Common myeloid progenitor, CD34-positive (primary cell): ENCODE data around the gene MUSK.

Experiments
- CTCF ChIA-PET: fragments of 350-600 bp; sonication (Branson Sonifier 250); formaldehyde crosslinking; loops from one replicate; lab custom pipeline; 2021; ENCODE audit warnings: antibody characterized with exemption; lab: Charles Lee
- POLR2A ChIA-PET: fragments of 350-600 bp; sonication (Branson Sonifier 250); formaldehyde crosslinking; loops from one replicate; lab custom pipeline; 2021; ENCODE audit warnings: antibody characterized with exemption; lab: Charles Lee
- DNase-seq, 3 donors: peaks; one replicate each; pipeline versions ENCODE4 v3.0.0 to v3.0.0-alpha.2; 2013
- H3K27ac ChIP-seq, 2 experiments: 1 replicate in 1 of 2; 2 replicates in 1 of 2; pipeline ENCODE4 v1.7.0; 2013; ENCODE audit warnings: inconsistent platforms in 2 of 2, low read length in 2 of 2, mild to moderate bottlenecking in 2 of 2, low read depth in 1 of 2, moderate library complexity in 1 of 2; ENCODE audit not compliant: severe bottlenecking in 2 of 2, insufficient read depth in 1 of 2, poor library complexity in 1 of 2
- H3K27me3 ChIP-seq, 5 experiments: replicated peaks in 2 of 5; 1 replicate in 3 of 5; 2 replicates in 2 of 5; pipeline versions ENCODE4 v1.6.1 to v1.7.0; 2013; ENCODE audit warnings: low read length in 4 of 5, mild to moderate bottlenecking in 2 of 5, moderate library complexity in 2 of 5, inconsistent platforms in 1 of 5; ENCODE audit not compliant: insufficient read depth in 5 of 5, control insufficient read depth in 4 of 5
- H3K36me3 ChIP-seq, 4 experiments: 1 replicate in 2 of 4; 2 replicates in 2 of 4; pipeline versions ENCODE4 v1.6.1 to v1.7.0; 2013; ENCODE audit warnings: low read length in 3 of 4, control low read depth in 1 of 4, mild to moderate bottlenecking in 1 of 4; ENCODE audit not compliant: control insufficient read depth in 4 of 4, insufficient read depth in 4 of 4
- H3K4me1 ChIP-seq, 4 experiments: 1 replicate in 3 of 4; 2 replicates in 1 of 4; pipeline versions ENCODE4 v1.6.1 to v1.7.1; 2013; ENCODE audit warnings: low read length in 3 of 4, mild to moderate bottlenecking in 3 of 4, control low read depth in 1 of 4, inconsistent platforms in 1 of 4, moderate library complexity in 1 of 4; ENCODE audit not compliant: control insufficient read depth in 4 of 4, insufficient read depth in 4 of 4; ENCODE audit errors: control extremely low read depth in 1 of 4
- H3K4me3 ChIP-seq, 7 experiments: 1 replicate in 4 of 7; 2 replicates in 3 of 7; pipeline versions ENCODE4 v1.5.1 to v1.7.0; 2013; ENCODE audit warnings: mild to moderate bottlenecking in 7 of 7, low read length in 6 of 7, moderate library complexity in 6 of 7, inconsistent platforms in 2 of 7, low read depth in 2 of 7, control low read depth in 1 of 7; ENCODE audit not compliant: insufficient read depth in 4 of 7, control insufficient read depth in 1 of 7; ENCODE audit errors: extremely low read depth in 1 of 7
- H3K9me3 ChIP-seq, 5 experiments: 1 replicate in 4 of 5; 2 replicates in 1 of 5; pipeline versions ENCODE4 v1.6.1 to v1.7.1; 2013; ENCODE audit warnings: low read length in 4 of 5, mild to moderate bottlenecking in 2 of 5, inconsistent platforms in 1 of 5, low read depth in 1 of 5, moderate library complexity in 1 of 5; ENCODE audit not compliant: control insufficient read depth in 4 of 5, insufficient read depth in 2 of 5; ENCODE audit errors: control extremely low read depth in 1 of 5
- WGBS: methylation state at CpG from one replicate; pipeline ENCODE4 v1.1.5; 2013; ENCODE audit not compliant: insufficient coverage; 5-methylcytosine and 5-hydroxymethylcytosine counted together

The MUSK gene

DNA sequence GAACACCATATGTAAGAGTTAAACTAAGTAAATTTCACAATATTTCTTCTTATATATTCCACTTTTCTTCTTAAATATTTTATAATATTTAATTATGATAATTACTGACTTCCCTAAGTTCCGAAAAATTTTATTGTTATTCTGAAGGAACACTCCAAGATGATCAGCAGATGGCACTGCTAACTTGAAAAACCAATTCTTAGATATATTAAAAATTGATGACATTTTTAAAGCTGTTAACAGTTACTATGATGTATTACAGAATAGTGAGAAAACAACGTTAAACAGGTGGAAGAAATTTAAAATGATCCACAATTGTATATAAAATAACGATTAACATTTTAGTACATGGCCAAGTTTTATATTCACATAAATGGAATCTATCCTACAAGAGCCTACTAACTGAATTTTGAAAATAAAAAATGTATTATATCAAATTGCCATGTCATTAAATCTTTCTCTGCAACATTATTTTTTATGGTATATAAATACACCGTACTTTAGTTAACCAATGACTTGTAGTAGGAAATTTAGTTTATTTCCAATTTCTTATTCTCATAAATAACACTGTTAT, 30.1 kb upstream of the MUSK start:
- no peaks in the 10 kb centered on the region for H3K27me3 ChIP-seq
- H3K9me3 ChIP-seq, result peaks cover 0 to 20% (median 6%) of the 10 kb centered on the region in 5 experiments
- H3K4me1 ChIP-seq, result peaks cover 0 to 12% (median 8%) of the 10 kb centered on the region in 4 experiments
- ChIA-PET CTCF (interaction anchor here (1.4 to 4.0 kb wide), 2 partner anchors 15 to 661 kb away, joined by 3 to 17 read pairs; no protein-coding TSS in a partner anchor), POLR2A (no interaction called here)
- H3K36me3 ChIP-seq, result no peaks in the 10 kb centered on the region
- peak; percentile 29 to 50 (median 49) for DNase-seq
- H3K4me3 ChIP-seq, result no peak overlapping the region
- no peak overlapping the region for H3K27ac ChIP-seq
- WGBS, result no CpG with 5 or more reads among the region's 4 CpGs

DNA sequence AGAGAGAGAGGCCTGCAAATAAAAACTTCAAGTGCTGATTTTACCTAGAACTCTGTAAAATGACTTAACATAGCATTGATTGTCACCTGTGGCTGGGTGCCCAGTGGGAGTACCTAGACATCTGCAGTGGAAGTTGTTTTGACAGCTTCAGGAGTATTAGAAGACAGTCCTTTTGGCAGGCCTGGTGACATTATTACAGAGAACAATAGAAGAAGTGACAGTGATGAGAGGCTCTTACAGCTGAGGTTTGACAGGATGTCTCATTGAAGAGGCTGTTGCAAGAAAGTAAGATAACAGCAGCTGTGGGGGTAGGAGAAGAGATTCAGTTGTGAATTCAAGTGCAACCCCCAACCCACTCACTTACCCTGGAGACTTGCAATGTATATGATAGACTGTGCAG, 27.9 kb upstream of the MUSK start:
- H3K9me3 ChIP-seq, result peaks cover 0 to 6% (median 4%) of the 10 kb centered on the region in 5 experiments
- no peaks in the 10 kb centered on the region for H3K36me3 ChIP-seq
- H3K4me3 ChIP-seq, result no peak overlapping the region
- ChIA-PET CTCF (interaction anchor here (0.7 to 4.0 kb wide), 3 partner anchors 654 to 666 kb away, joined by 3 to 17 read pairs (median 3); no protein-coding TSS in a partner anchor), POLR2A (no interaction called here)
- no peaks in the 10 kb centered on the region for H3K27me3 ChIP-seq
- DNase-seq, result peak in 2 of 3 donors; percentile 35 to 60
- H3K4me1 ChIP-seq, result peaks cover 0 to 12% (median 8%) of the 10 kb centered on the region in 4 experiments
- no peak overlapping the region for H3K27ac ChIP-seq

DNA sequence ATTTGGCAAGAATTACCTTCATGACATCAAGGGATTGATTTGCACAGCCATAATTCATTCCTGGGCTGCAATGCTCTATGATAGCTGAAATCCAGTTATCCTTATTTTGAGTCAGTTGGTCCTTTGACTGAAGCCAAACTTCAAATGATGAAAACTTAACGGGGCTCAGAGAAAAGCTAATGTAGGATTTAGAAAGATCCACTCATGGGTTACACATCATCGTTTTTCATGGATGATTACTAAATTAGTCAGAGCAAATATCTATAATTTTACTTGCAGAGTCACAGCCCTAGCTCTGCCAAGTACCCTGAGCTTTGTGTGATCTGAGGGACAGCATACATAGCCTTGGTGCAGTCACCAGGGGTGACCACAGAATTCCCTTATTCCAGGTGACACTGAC, 27.3 kb upstream of the MUSK start:
- Histone ChIP-seq H3K4me1 (peaks cover 0 to 12% (median 8%) of the 10 kb centered on the region in 4 experiments), H3K9me3 (peaks cover 0 to 3% (median 0%) of the 10 kb centered on the region in 5 experiments), H3K36me3 (no peaks in the 10 kb centered on the region), H3K4me3 (no peak overlapping the region), H3K27ac (no peak overlapping the region), H3K27me3 (no peaks in the 10 kb centered on the region)
- CTCF ChIA-PET, result interaction anchor here (0.6 to 4.0 kb wide), 4 partner anchors 33 to 658 kb away, joined by 3 to 17 read pairs (median 3); no protein-coding TSS in a partner anchor
- no peak for DNase-seq
- POLR2A ChIA-PET, result no interaction called here
- 100% methylated on average over 2 of the region's 2 CpGs for WGBS

DNA sequence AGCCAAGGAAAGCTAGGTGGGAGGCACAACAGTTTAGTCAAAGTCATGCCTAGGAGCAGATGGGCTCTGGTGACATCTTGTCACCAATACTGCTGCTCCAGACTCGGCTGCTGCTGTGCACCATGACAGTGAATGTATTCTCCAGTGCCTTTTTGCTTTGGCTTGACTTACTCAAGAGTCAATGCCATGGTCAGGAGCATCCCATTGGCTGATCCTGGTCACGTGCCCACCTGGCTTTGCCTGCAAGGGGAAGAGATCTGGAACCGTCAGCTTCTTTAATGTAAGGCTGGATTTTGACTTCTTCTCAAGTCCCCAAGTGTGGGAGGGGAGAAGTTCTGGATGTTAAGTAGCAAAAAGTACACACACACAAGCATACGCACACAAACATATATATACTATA, 19.9 kb upstream of the MUSK start:
- DNase-seq, result no peak
- Histone ChIP-seq H3K27ac (no peak overlapping the region), H3K27me3 (no peaks in the 10 kb centered on the region), H3K4me1 (no peaks in the 10 kb centered on the region), H3K9me3 (no peaks in the 10 kb centered on the region), H3K4me3 (no peak overlapping the region), H3K36me3 (no peaks in the 10 kb centered on the region)
- ChIA-PET POLR2A (no interaction called here), CTCF (interaction anchor here (1.4 kb wide), 1 partner anchor 9 kb away, joined by 3 read pairs; no protein-coding TSS in a partner anchor)
- WGBS, result 100% methylated on average over 1 of the region's 4 CpGs

DNA sequence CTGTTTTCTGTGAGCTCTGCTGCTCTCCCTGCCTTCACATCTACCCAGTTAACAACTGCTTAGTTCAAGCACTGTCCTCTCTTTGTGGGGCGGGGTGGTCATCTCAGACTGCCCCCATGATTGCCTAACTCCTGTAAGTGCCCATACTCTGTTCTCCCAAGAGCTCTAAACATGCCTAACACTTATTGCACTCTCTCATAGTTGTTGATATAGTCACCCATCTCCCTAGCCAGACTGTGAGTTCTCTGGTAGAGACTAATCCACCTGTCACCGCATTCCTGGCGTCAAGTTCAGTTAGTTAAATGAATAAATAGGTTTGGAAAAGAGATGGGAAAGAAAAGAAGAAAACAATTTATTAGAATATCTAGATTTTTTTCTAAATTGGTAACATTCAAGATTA, 18.3 kb upstream of the MUSK start:
- POLR2A ChIA-PET, result no interaction called here
- CTCF ChIA-PET, result no interaction called here
- Histone ChIP-seq H3K27me3 (no peaks in the 10 kb centered on the region), H3K9me3 (no peaks in the 10 kb centered on the region), H3K36me3 (no peaks in the 10 kb centered on the region), H3K4me3 (no peak overlapping the region), H3K4me1 (no peaks in the 10 kb centered on the region), H3K27ac (no peak overlapping the region)
- 100% methylated on average over 1 of the region's 3 CpGs for WGBS
- no peak for DNase-seq

DNA sequence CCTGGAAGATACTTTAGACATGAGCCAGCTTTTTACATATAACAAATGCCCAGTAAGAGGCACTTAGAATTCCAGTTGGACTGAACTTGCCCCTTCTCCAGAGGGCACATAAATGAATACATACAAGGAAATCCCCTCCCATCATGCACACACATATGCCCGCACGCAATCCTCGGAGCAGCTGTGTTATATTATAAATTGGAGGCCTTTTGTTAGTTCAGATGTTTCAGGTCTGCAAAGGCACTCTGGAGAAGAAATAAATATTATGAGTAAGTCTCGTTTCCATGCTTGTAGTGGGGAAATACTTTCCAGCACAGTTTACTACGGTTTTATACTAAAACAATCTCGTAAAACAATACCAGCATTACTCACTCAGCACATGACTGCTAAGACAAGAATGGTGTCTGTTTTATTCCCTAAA, 17.6 kb upstream of the MUSK start:
- WGBS, result no CpG with 5 or more reads among the region's 6 CpGs

DNA sequence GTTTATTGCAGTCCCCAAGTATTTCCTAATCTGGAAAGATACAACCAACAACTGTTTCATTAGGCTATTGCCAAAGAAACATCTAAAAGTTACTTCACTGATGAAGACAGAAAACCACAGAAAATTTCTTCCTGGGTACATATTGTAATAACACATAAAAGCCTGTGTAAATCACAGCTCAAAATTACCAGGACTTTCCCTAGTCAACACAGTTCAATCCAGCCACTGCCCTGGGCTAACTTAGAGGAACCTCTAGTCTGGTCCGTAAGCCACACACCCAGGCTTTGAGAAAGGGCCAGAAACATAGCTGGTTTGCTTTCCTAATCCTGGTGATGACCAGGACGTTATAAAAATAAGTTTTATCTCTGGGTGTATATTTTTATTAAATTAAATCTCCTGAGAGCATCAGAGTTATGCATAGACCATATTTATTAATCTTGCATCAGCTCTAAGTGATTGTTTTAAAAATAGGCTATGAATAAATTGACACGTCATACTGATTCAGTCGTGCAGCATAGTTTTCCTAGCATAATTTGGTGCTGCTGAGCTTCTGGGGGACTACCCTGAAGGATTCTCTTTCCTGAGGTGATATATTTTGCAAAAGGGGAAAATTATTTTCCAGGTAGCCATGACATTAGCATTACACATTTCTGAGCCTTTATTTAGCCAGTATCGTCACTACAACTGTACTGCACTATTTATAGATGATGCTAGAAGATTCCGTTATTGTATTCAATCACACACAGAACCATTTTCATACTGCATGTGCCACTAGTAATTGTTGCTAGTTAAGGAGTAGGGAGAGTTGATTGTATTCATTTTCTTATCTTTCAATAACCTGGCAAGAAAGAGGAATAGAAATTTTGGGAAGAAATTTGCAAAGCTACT, 12.6 kb upstream of the MUSK start:
- ChIA-PET CTCF (no interaction called here), POLR2A (interaction anchor here (0.6 kb wide), 1 partner anchor 54 kb away, joined by 3 read pairs; no protein-coding TSS in a partner anchor)
- Histone ChIP-seq H3K4me3 (no peak overlapping the region), H3K27me3 (no peaks in the 10 kb centered on the region), H3K4me1 (no peaks in the 10 kb centered on the region), H3K36me3 (no peaks in the 10 kb centered on the region), H3K27ac (no peak overlapping the region), H3K9me3 (peaks cover 0 to 5% (median 0%) of the 10 kb centered on the region in 5 experiments)
- 93% methylated on average over 3 of the region's 6 CpGs for WGBS
- no peak for DNase-seq

More for the DNA sequence above, 17.6 kb upstream of the MUSK start:
- no peak overlapping the region for H3K27ac ChIP-seq
- ChIA-PET CTCF (no interaction called here), POLR2A (no interaction called here)
- no peak overlapping the region for H3K4me3 ChIP-seq
- DNase-seq, result no peak
- H3K4me1 ChIP-seq, result no peaks in the 10 kb centered on the region
- no peaks in the 10 kb centered on the region for H3K36me3 ChIP-seq
- H3K27me3 ChIP-seq, result no peaks in the 10 kb centered on the region
- no peaks in the 10 kb centered on the region for H3K9me3 ChIP-seq
